ENCODE results near the gene PRKD3.
"Not testable (repeated sequence)": the region's sequence is repeated elsewhere in the genome, so short reads cannot be mapped to it uniquely, and the experiment has no call there.

The PRKD3 gene

GRCh38 chr2:37306024-37306423 lies 18.6 kb downstream of the PRKD3 start:
- DNase-seq: no peak

- DNase-seq: no peak
Observed at GRCh38 chr2:37302701-37303252, 21.9 kb downstream of the PRKD3 start.

GRCh38 chr2:37301408-37301807 lies 23.2 kb downstream of the PRKD3 start:
- no peak for DNase-seq

GRCh38 chr2:37300578-37300977 lies 24.1 kb downstream of the PRKD3 start:
- DNase-seq: no peak

- DNase-seq: no peak
Observed at GRCh38 chr2:37300146-37300545, 24.5 kb downstream of the PRKD3 start.

GRCh38 chr2:37297632-37298031 lies 27.0 kb downstream of the PRKD3 start:
- DNase-seq: no peak

GRCh38 chr2:37295469-37296073 lies 29.1 kb downstream of the PRKD3 start:
- DNase-seq: no peak

GRCh38 chr2:37294858-37295257 lies 29.8 kb downstream of the PRKD3 start:
- not testable (repeated sequence) for DNase-seq

GRCh38 chr2:37291680-37292079 lies 33.0 kb downstream of the PRKD3 start:
- no peak for DNase-seq

- DNase-seq: peak; percentile 20
Observed at GRCh38 chr2:37287966-37288365, 36.7 kb downstream of the PRKD3 start.

- DNase-seq: no peak
Observed at GRCh38 chr2:37284381-37284780, 40.3 kb downstream of the PRKD3 start.

- DNase-seq: no peak
Observed at GRCh38 chr2:37283207-37283606, 41.4 kb downstream of the PRKD3 start.

- DNase-seq: no peak
Observed at GRCh38 chr2:37282746-37283145, 41.9 kb downstream of the PRKD3 start.

GRCh38 chr2:37281916-37282315 lies 42.7 kb downstream of the PRKD3 start:
- DNase-seq: no peak

GRCh38 chr2:37276291-37276690 lies 48.3 kb downstream of the PRKD3 start:
- no peak for DNase-seq

Data from activated CD4-positive, alpha-beta T cell treated with anti-CD3 and anti-CD28 coated beads, Interleukin-2, Interleukin-6, amounts not matched to agents 100 ng/mL and 50 ng/mL, durations not matched to agents 16 hours and 8 hours (primary cell).